Measurements from ENCODE around the gene ZNF326. TPM values are rescaled to one million over a fixed set of nuclear protein-coding genes. Genes with fewer than 3 reads are reported as not detected.

ZNF326 gene
- total RNA-seq, 1 experiment from 2014 or later, result 19.3 TPM

- Histone ChIP-seq H3K4me1 (ENCODE audit: control insufficient read depth in 1 of 2, insufficient read depth in 2 of 2, low read length in 2 of 2) (peaks cover 7 to 25% of the 10 kb centered on the region in 2 experiments), H3K4me2 (ENCODE audit: low read length) (peak overlapping the region; percentile 73), H2AFZ (ENCODE audit: low read depth, low read length, poor library complexity, severe bottlenecking) (no peak overlapping the region), H3K9ac (ENCODE audit: low read length) (no peak overlapping the region), H3K9me3 (ENCODE audit: control insufficient read depth in 1 of 2, insufficient read depth in 1 of 2, low read depth in 1 of 2, low read length in 2 of 2) (0 out of 4 replicates have a peak, but pooled peaks cover 0 to 1% of the 10 kb centered on the region in 2 experiments), H3K9me2 (ENCODE audit: insufficient read depth) (no peaks in the 10 kb centered on the region), H4K20me1 (ENCODE audit: insufficient read depth) (no peaks in the 10 kb centered on the region), H3K27me3 (ENCODE audit: insufficient read depth, low read length) (no peaks in the 10 kb centered on the region), H3K4me3 (replicated peaks in 1 of 2; ENCODE audit: low read depth in 1 of 2, low read length in 2 of 2) (no peak overlapping the region), H3K79me2 (ENCODE audit: insufficient read depth, low read length) (no peaks in the 10 kb centered on the region), H3K36me3 (ENCODE audit: control insufficient read depth in 1 of 2, insufficient read depth in 2 of 2, low read length in 2 of 2) (no peaks in the 10 kb centered on the region), H3K27ac (ENCODE audit: low read depth, low read length) (no peak overlapping the region)
- CTCF ChIA-PET, result interaction anchor here (0.8 kb wide), 1 partner anchor 149 kb away, joined by 3 read pairs; no protein-coding TSS in a partner anchor
- RAD21 ChIA-PET (ENCODE audit: low non-redundant PET in 1 of 2, low total read pairs in 2 of 2, uncharacterized antibody in 2 of 2, unreplicated experiment in 2 of 2), result interaction anchor here in 1 of 2 experiments (0.6 kb wide), 1 partner anchor 173 kb away, joined by 3 read pairs; no protein-coding TSS in a partner anchor
- no peak for DNase-seq (ENCODE audit: low read depth, low spot score)
- POLR2A ChIA-PET, result no interaction called here
- TF ChIP-seq ELF1 (IDR thresholded peaks at IDR 0.05; ENCODE audit: borderline replicate concordance, low read depth) (no peak), EGR1 (IDR thresholded peaks at IDR 0.05; ENCODE audit: low read depth) (0 out of 2 replicates have a peak, but pooled peaks have one; percentile 7), JUND (IDR thresholded peaks at IDR 0.05) (no peak)
- intact Hi-C loops (cut with micrococcal nuclease), result no loop called here
- no peak for ATAC-seq
- TSS peak; percentile 94 for BruUV-seq (replicated peaks)
These were observed 41.0 kb upstream of the ZNF326 start for GRCh38 chr1:89953929-89954328.

- Histone ChIP-seq H3K27ac (ENCODE audit: low read depth, low read length) (no peak overlapping the region), H3K4me2 (ENCODE audit: low read length) (no peak overlapping the region), H3K4me3 (replicated peaks in 1 of 2; ENCODE audit: low read depth in 1 of 2, low read length in 2 of 2) (no peak overlapping the region), H3K27me3 (ENCODE audit: insufficient read depth, low read length) (no peaks in the 10 kb centered on the region), H3K4me1 (ENCODE audit: control insufficient read depth in 1 of 2, insufficient read depth in 2 of 2, low read length in 2 of 2) (peaks cover 7 to 25% of the 10 kb centered on the region in 2 experiments), H3K9me2 (ENCODE audit: insufficient read depth) (no peaks in the 10 kb centered on the region), H4K20me1 (ENCODE audit: insufficient read depth) (no peaks in the 10 kb centered on the region), H3K9me3 (ENCODE audit: control insufficient read depth in 1 of 2, insufficient read depth in 1 of 2, low read depth in 1 of 2, low read length in 2 of 2) (0 out of 4 replicates have a peak, but pooled peaks cover 0 to 2% of the 10 kb centered on the region in 2 experiments), H3K36me3 (ENCODE audit: control insufficient read depth in 1 of 2, insufficient read depth in 2 of 2, low read length in 2 of 2) (no peaks in the 10 kb centered on the region), H2AFZ (ENCODE audit: low read depth, low read length, poor library complexity, severe bottlenecking) (no peak overlapping the region), H3K79me2 (ENCODE audit: insufficient read depth, low read length) (no peaks in the 10 kb centered on the region), H3K9ac (ENCODE audit: low read length) (no peak overlapping the region)
- intact Hi-C loops (cut with micrococcal nuclease), result no loop called here
- no TSS peak for BruUV-seq (replicated peaks)
- DNase-seq (ENCODE audit: low read depth, low spot score) (no peak), ATAC-seq (no peak)
- POLR2A ChIA-PET, result no interaction called here
- CTCF ChIA-PET, result interaction anchor here (0.8 kb wide), 1 partner anchor 150 kb away, joined by 3 read pairs; no protein-coding TSS in a partner anchor
- RAD21 ChIA-PET (ENCODE audit: low non-redundant PET in 1 of 2, low total read pairs in 2 of 2, uncharacterized antibody in 2 of 2, unreplicated experiment in 2 of 2), result interaction anchor here in 1 of 2 experiments (0.6 kb wide), 1 partner anchor 174 kb away, joined by 3 read pairs; no protein-coding TSS in a partner anchor
- TF ChIP-seq, protein P1, sequence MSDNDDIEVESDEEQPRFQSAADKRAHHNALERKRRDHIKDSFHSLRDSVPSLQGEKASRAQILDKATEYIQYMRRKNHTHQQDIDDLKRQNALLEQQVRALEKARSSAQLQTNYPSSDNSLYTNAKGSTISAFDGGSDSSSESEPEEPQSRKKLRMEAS (IDR thresholded peaks at IDR 0.05), result no peak
- TF ChIP-seq ATF3 (IDR thresholded peaks at IDR 0.05) (no peak), ZFX (IDR thresholded peaks at IDR 0.05) (no peak), YY1 (IDR thresholded peaks at IDR 0.05; ENCODE audit: extremely low read depth, insufficient replicate concordance, low read depth, low read length) (no peak), SRF (IDR thresholded peaks at IDR 0.05; ENCODE audit: low read depth) (no peak), CBX3 (IDR thresholded peaks at IDR 0.05; ENCODE audit: low read depth) (no peak), EZH2 (IDR thresholded peaks at IDR 0.05) (no peak), FOSL1 (IDR thresholded peaks at IDR 0.05; ENCODE audit: low read depth) (no peak), EGR1 (IDR thresholded peaks at IDR 0.05; ENCODE audit: low read depth) (no peak), ELF1 (IDR thresholded peaks at IDR 0.05; ENCODE audit: borderline replicate concordance, low read depth) (no peak), POLR2A (IDR thresholded peaks at IDR 0.05; ENCODE audit: borderline replicate concordance, extremely low read depth, insufficient read depth, insufficient read length) (no peak), TCF7L2 (IDR thresholded peaks at IDR 0.05; ENCODE audit: borderline replicate concordance, extremely low read depth, insufficient read depth, insufficient read length) (no peak), SIN3A (IDR thresholded peaks at IDR 0.05; ENCODE audit: low read depth) (no peak), SP1 (IDR thresholded peaks at IDR 0.05; ENCODE audit: low read depth) (no peak)
These were observed 40.5 kb upstream of the ZNF326 start for GRCh38 chr1:89954401-89954800.

All from HCT116 (cell line).